Smooth muscle cell (in vitro differentiated cells): ENCODE measurements around the gene TET1. TPM values are rescaled to one million over a fixed set of nuclear protein-coding genes. Genes with fewer than 3 reads are reported as not detected.
"Not testable (repeated sequence)": the region's sequence is repeated elsewhere in the genome, so short reads cannot be mapped to it uniquely, and the experiment has no call there.

Source experiments
- DNase-seq: peaks from one replicate; lab custom pipeline; 2025; ENCODE audit not compliant: unreplicated experiment; lab: John Stamatoyannopoulos, UW
- H2AFZ ChIP-seq: fragments of 200-600 bp; sonication (generic); 2 replicates; pipeline ENCODE4 v1.6.0; 2016; ENCODE audit warnings: antibody characterized with exemption, low read depth, mild to moderate bottlenecking
- H3F3A ChIP-seq: fragments of 200-600 bp; sonication (generic); 2 replicates; pipeline ENCODE4 v1.6.0; 2017; ENCODE audit warnings: antibody characterized with exemption, low read depth
- H3K27ac ChIP-seq: fragments of 200-600 bp; sonication (generic); 2 replicates; pipeline ENCODE4 v1.5.1; 2016; ENCODE audit warnings: low read depth, mild to moderate bottlenecking
- H3K27me3 ChIP-seq: fragments of 200-600 bp; sonication (generic); 2 replicates; pipeline ENCODE4 v1.6.1; 2016; ENCODE audit warnings: low read depth, mild to moderate bottlenecking
- H3K36me3 ChIP-seq: fragments of 200-600 bp; sonication (generic); 2 replicates; pipeline ENCODE4 v1.5.1; 2016; ENCODE audit warnings: low read depth
- H3K4me1 ChIP-seq: fragments of 200-600 bp; sonication (generic); 2 replicates; pipeline ENCODE4 v1.5.1; 2016; ENCODE audit warnings: low read depth
- H3K4me2 ChIP-seq: fragments of 200-600 bp; sonication (generic); 2 replicates; pipeline ENCODE4 v1.6.0; 2016; ENCODE audit warnings: mild to moderate bottlenecking
- H3K4me3 ChIP-seq: fragments of 200-600 bp; sonication (generic); 2 replicates; pipeline ENCODE4 v1.5.1; 2016; ENCODE audit warnings: mild to moderate bottlenecking
- H3K79me2 ChIP-seq: fragments of 200-600 bp; sonication (generic); 2 replicates; pipeline ENCODE4 v1.6.0; 2016; ENCODE audit warnings: low read depth, mild to moderate bottlenecking
- H3K9ac ChIP-seq: fragments of 200-600 bp; sonication (generic); 2 replicates; pipeline ENCODE4 v1.6.0; 2016; ENCODE audit warnings: low read depth
- H3K9me3 ChIP-seq: fragments of 200-600 bp; sonication (generic); replicated peaks from 2 replicates; pipeline ENCODE4 v1.5.1; 2016; ENCODE audit warnings: low read depth
- H4K20me1 ChIP-seq: fragments of 200-600 bp; sonication (generic); 2 replicates; pipeline ENCODE4 v1.6.0; 2016; ENCODE audit warnings: low read depth
- WGBS: methylation state at CpG from one replicate; pipeline ENCODE4 v1.1.7; 2016; ENCODE audit warnings: low lambda C conversion rate; 5-methylcytosine and 5-hydroxymethylcytosine counted together
- polyA plus RNA-seq: library from polyadenylated mRNA; unstranded; fragments of >200 nt; fragmentation: Nextera tagmentation; extraction: Ambion mirVana; gene quantifications from 2 replicates; pipeline ENCODE4 v1.2.1, GENCODE V29; 2016
- small RNA-seq: library from RNA; depleted of rRNA; stranded (forward); fragments of <200 nt; gene quantifications from one replicate; pipeline ENCODE3, GENCODE V24; 2014
- total RNA-seq: library from RNA; depleted of rRNA; stranded (reverse); fragments of >200 nt; gene quantifications from 2 replicates; pipeline ENCODE4 v1.2.3, GENCODE V29; 2014
- TF ChIP-seq, protein P1 (sequence below): fragments of 200-600 bp; sonication (generic); IDR thresholded peaks from 2 replicates; pipeline ENCODE4 v1.5.1; 2017; ENCODE audit warnings: borderline replicate concordance, mild to moderate bottlenecking, antibody characterized with exemption; ENCODE audit not compliant: insufficient read depth, poor library complexity, severe bottlenecking

The TET1 gene
- total and polyA plus RNA-seq, 2 experiments from 2014 or later: 2.5 to 15.3 TPM

DNA sequence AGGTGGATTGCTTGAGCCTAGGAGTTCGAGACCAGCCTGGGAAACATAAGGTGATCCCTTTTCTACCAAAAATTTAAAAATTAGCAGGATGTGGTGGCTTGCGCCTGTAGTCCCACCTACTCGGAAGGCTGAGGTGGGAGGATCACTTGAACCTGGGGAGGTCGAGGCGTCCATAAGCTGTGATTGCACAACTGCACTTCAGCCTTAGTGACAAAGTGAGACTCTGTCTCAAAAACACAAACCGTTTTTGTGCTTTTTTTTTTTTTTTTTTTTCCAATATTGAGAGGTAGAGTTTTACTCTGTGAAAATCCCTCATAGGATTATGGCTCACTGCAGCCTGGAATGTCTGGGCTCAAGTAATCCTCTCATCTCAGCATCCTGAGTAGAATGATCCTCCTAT is 175.0 kb downstream of the TET1 start:
- Histone ChIP-seq H3K36me3 (peaks cover 22% of the 10 kb centered on the region), H3K4me3 (no peak overlapping the region), H3K9me3 (no peaks in the 10 kb centered on the region), H3F3A (no peaks in the 10 kb centered on the region), H2AFZ (no peak overlapping the region), H4K20me1 (peaks cover 93% of the 10 kb centered on the region), H3K27ac (no peak overlapping the region), H3K79me2 (peaks cover 62% of the 10 kb centered on the region), H3K4me1 (no peaks in the 10 kb centered on the region), H3K27me3 (no peaks in the 10 kb centered on the region), H3K4me2 (no peak overlapping the region), H3K9ac (no peak overlapping the region)
- DNase-seq: no peak
- WGBS: 92% methylated on average over 6 of the region's 6 CpGs
- TF ChIP-seq, protein P1, sequence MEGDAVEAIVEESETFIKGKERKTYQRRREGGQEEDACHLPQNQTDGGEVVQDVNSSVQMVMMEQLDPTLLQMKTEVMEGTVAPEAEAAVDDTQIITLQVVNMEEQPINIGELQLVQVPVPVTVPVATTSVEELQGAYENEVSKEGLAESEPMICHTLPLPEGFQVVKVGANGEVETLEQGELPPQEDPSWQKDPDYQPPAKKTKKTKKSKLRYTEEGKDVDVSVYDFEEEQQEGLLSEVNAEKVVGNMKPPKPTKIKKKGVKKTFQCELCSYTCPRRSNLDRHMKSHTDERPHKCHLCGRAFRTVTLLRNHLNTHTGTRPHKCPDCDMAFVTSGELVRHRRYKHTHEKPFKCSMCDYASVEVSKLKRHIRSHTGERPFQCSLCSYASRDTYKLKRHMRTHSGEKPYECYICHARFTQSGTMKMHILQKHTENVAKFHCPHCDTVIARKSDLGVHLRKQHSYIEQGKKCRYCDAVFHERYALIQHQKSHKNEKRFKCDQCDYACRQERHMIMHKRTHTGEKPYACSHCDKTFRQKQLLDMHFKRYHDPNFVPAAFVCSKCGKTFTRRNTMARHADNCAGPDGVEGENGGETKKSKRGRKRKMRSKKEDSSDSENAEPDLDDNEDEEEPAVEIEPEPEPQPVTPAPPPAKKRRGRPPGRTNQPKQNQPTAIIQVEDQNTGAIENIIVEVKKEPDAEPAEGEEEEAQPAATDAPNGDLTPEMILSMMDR: no peak

DNA sequence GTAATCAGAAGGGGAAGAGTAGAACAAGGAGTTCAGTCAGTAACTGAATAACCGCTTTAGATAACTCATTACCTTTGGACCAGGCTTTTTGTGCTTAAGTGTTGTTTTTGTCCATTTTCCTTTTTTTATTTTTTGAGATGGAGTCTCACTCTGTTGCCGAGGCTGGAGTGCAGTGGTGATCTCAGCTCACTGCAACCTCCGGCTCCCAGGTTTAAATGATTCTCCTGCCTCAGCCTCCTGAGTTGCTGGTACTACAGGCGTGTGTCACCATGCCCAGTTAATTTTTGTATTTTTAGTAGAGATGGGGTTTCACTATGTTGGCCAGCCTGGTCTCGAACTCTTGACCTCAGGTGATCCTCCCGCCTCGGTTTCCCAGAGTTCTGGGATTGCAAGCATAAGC is 175.6 kb downstream of the TET1 start:
- not testable (repeated sequence) for H3K4me1 ChIP-seq, H2AFZ ChIP-seq, DNase-seq, H3K4me2 ChIP-seq, H3K27me3 ChIP-seq, H3K9me3 ChIP-seq, H3K9ac ChIP-seq, H3K27ac ChIP-seq, H3F3A ChIP-seq, H3K4me3 ChIP-seq
- Histone ChIP-seq H3K79me2 (peaks cover 57% of the 10 kb centered on the region), H3K36me3 (peaks cover 22% of the 10 kb centered on the region), H4K20me1 (peaks cover 92% of the 10 kb centered on the region)
- WGBS: 83% methylated on average over 7 of the region's 7 CpGs

DNA sequence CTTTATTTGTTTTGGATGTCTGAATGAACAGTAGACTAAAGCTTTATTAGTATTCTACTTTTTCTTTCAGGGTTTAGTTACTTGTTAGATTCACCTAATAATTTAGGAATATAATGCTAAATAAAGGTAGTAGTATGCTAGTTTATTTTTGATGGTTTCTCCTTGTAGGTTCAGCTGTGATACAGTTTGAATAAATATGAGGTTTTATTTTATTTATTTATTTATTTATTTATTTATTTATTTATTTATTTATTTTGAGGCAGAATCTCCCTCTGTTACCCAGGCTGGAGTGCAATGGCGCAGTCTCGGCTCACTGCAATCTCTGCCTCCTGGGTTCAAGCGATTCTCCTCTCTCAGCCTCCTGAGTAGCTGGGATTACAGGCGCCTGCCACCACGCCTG is 180.5 kb downstream of the TET1 start:
- H3K4me2 ChIP-seq, H3K4me3 ChIP-seq, H3K9me3 ChIP-seq, DNase-seq, H3K9ac ChIP-seq, H3K27ac ChIP-seq, H3K4me1 ChIP-seq, H3F3A ChIP-seq, H3K27me3 ChIP-seq, H2AFZ ChIP-seq, H3K36me3 ChIP-seq: not testable (repeated sequence)
- 97% methylated on average over 5 of the region's 5 CpGs for WGBS
- Histone ChIP-seq H3K79me2 (peaks cover 21% of the 10 kb centered on the region), H4K20me1 (peaks cover 52% of the 10 kb centered on the region)

- H3K4me3 ChIP-seq: no peak overlapping the region
- H3F3A ChIP-seq: no peaks in the 10 kb centered on the region
- H2AFZ ChIP-seq: no peak overlapping the region
- no peak overlapping the region for H3K4me2 ChIP-seq
- DNase-seq: no peak
- TF ChIP-seq, protein P1: no peak
- H4K20me1 ChIP-seq: peaks cover 35% of the 10 kb centered on the region
- H3K9me3 ChIP-seq: no peaks in the 10 kb centered on the region
- H3K27me3 ChIP-seq: no peaks in the 10 kb centered on the region
- no peaks in the 10 kb centered on the region for H3K4me1 ChIP-seq
- 80% methylated on average over 6 of the region's 6 CpGs for WGBS
- H3K79me2 ChIP-seq: peaks cover 13% of the 10 kb centered on the region
- no peak overlapping the region for H3K9ac ChIP-seq
- H3K27ac ChIP-seq: no peak overlapping the region
- peaks cover 11% of the 10 kb centered on the region for H3K36me3 ChIP-seq
Measured at GRCh38 chr10:68742397-68742796, 182.3 kb downstream of the TET1 start.

Small RNAs within 50 kb of the gene (small RNA-seq; reads per million reads assigned to genes)
- not detected for gene RF00019

Other genes with a start within 250 kb of the TET1 start
- 21.4 and 31.2 TPM in 2 replicates for gene HNRNPH3, start 228.3 kb upstream of the TET1 start, total RNA-seq
- 143 and 159 TPM in 2 replicates for gene HNRNPH3, start 228.3 kb upstream of the TET1 start, polyA plus RNA-seq
- gene PBLD, start 227.4 kb upstream of the TET1 start, total RNA-seq: 2.0 and 5.6 TPM in 2 replicates
- 2.3 and 4.5 TPM in 2 replicates for gene PBLD, start 227.4 kb upstream of the TET1 start, polyA plus RNA-seq
- 27.1 and 31.8 TPM in 2 replicates for gene RUFY2, start 153.1 kb upstream of the TET1 start, total RNA-seq
- gene RUFY2, start 153.1 kb upstream of the TET1 start, polyA plus RNA-seq: 9.3 and 14.3 TPM in 2 replicates
- 5.7 and 13.8 TPM in 2 replicates for gene DNA2, start 88.4 kb upstream of the TET1 start, total RNA-seq
- 2.1 and 2.9 TPM in 2 replicates for gene DNA2, start 88.4 kb upstream of the TET1 start, polyA plus RNA-seq
- 11.7 and 20.9 TPM in 2 replicates for gene SLC25A16, start 32.8 kb upstream of the TET1 start, total RNA-seq
- 5.3 and 6.9 TPM in 2 replicates for gene SLC25A16, start 32.8 kb upstream of the TET1 start, polyA plus RNA-seq
- gene CCAR1, start 160.9 kb downstream of the TET1 start, total RNA-seq: 48.7 and 53.1 TPM in 2 replicates
- 51.4 and 57.9 TPM in 2 replicates for gene CCAR1, start 160.9 kb downstream of the TET1 start, polyA plus RNA-seq